OCI-M2 (cell line): ENCODE measurements around the gene DNAAF1.
A peak's percentile ranks its signal among the peaks of the same experiment; 100 is the strongest.

Source experiments
- DNase-seq: peaks from one replicate; lab custom pipeline; 2025; ENCODE audit not compliant: unreplicated experiment; lab: John Stamatoyannopoulos, UW

Gene DNAAF1

GRCh38 chr16:84121007-84121406 is 24.1 kb upstream of the DNAAF1 start:
- no peak for DNase-seq

- no peak for DNase-seq
Measured at GRCh38 chr16:84124257-84125073, 20.6 kb upstream of the DNAAF1 start.

GRCh38 chr16:84131117-84131516 is 14.0 kb upstream of the DNAAF1 start:
- no peak for DNase-seq

GRCh38 chr16:84132527-84133285 is 12.4 kb upstream of the DNAAF1 start:
- no peak for DNase-seq

- DNase-seq: no peak
Measured at GRCh38 chr16:84136331-84137125, 8.6 kb upstream of the DNAAF1 start.

GRCh38 chr16:84137287-84137686 is 7.8 kb upstream of the DNAAF1 start:
- DNase-seq: no peak

- no peak for DNase-seq
Measured at GRCh38 chr16:84137769-84138357, 7.2 kb upstream of the DNAAF1 start.

- no peak for DNase-seq
Measured at GRCh38 chr16:84138500-84138823, 6.6 kb upstream of the DNAAF1 start.

GRCh38 chr16:84138824-84139627 is 6.1 kb upstream of the DNAAF1 start:
- DNase-seq: peak; percentile 29

- no peak for DNase-seq
Measured at GRCh38 chr16:84139628-84140258, 5.4 kb upstream of the DNAAF1 start.

GRCh38 chr16:84141143-84141670 is 3.9 kb upstream of the DNAAF1 start:
- DNase-seq: no peak

GRCh38 chr16:84143081-84143480 is 2.0 kb upstream of the DNAAF1 start:
- no peak for DNase-seq

GRCh38 chr16:84143784-84144199 is 1.3 kb upstream of the DNAAF1 start:
- no peak for DNase-seq

GRCh38 chr16:84144209-84144858 is 774 bp upstream of the DNAAF1 start:
- DNase-seq: no peak

GRCh38 chr16:84150926-84151325 is 5.8 kb downstream of the DNAAF1 start:
- no peak for DNase-seq

GRCh38 chr16:84153660-84154214 is 8.6 kb downstream of the DNAAF1 start:
- DNase-seq: no peak

GRCh38 chr16:84155226-84155625 is 10.1 kb downstream of the DNAAF1 start:
- no peak for DNase-seq

GRCh38 chr16:84155771-84156170 is 10.7 kb downstream of the DNAAF1 start:
- DNase-seq: no peak

GRCh38 chr16:84156342-84156784 is 11.3 kb downstream of the DNAAF1 start:
- no peak for DNase-seq
